Measurements from ENCODE around the gene RALGAPA2. TPM values are rescaled to one million over a fixed set of nuclear protein-coding genes. Genes with fewer than 3 reads are reported as not detected.

Gene RALGAPA2
- total RNA-seq, 1 experiment from 2014 or later, result 9.8 TPM

DNA sequence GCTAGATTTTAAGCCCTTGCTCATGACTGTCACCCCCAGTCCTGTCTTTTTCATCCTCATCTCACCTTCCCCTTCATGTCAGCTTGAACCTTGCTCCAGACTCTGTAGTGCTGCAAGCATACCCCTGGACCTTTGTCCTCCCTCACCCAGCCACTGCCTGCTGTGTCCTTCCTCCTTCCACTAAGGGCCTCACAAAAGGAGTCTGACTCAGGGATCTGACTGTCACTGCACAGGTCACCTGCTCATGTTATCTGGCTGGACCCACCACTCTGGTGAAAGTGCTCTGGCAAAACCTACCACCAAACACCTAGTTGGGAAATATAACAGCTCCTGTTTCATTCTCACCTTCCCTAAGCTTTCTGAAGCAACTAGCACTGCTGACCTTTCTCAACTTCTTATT lies 193.2 kb downstream of the RALGAPA2 start:
- intact Hi-C loops (cut with micrococcal nuclease), result no loop called here
- Histone ChIP-seq H3K4me3 (ENCODE audit: low read length) (no peak overlapping the region), H3K9me3 (ENCODE audit: low read length) (no peaks in the 10 kb centered on the region), H3K27ac (ENCODE audit: low read length) (no peak overlapping the region), H2AFZ (ENCODE audit: low read length) (no peak overlapping the region), H3K4me1 (ENCODE audit: insufficient read depth, low read length) (peaks cover 16% of the 10 kb centered on the region), H4K20me1 (ENCODE audit: low read length) (no peaks in the 10 kb centered on the region), H3F3A (ENCODE audit: low read length, unreplicated experiment) (no peaks in the 10 kb centered on the region), H3K9ac (ENCODE audit: low read length) (no peak overlapping the region), H3K4me2 (ENCODE audit: low read length) (no peak overlapping the region), H3K36me3 (ENCODE audit: low read depth, low read length) (no peaks in the 10 kb centered on the region), H3K9me2 (replicated peaks; ENCODE audit: low read length) (no peaks in the 10 kb centered on the region), H3K79me2 (ENCODE audit: low read length) (no peaks in the 10 kb centered on the region), H3K27me3 (ENCODE audit: low read length) (no peaks in the 10 kb centered on the region)
- ATAC-seq (no peak), DNase-seq (peak; percentile 8)
- POLR2A ChIA-PET (ENCODE audit: unreplicated experiment), result no interaction called here
- CTCF ChIA-PET, result no interaction called here
- no TSS peak for BruUV-seq (replicated peaks)
- TF ChIP-seq EZH2 (IDR thresholded peaks at IDR 0.05; ENCODE audit: low read length, unreplicated experiment) (no peak), EZH2phosphoT487 (IDR thresholded peaks at IDR 0.05; ENCODE audit: borderline replicate concordance, low read length) (no peak)
- TF ChIP-seq, protein P1, sequence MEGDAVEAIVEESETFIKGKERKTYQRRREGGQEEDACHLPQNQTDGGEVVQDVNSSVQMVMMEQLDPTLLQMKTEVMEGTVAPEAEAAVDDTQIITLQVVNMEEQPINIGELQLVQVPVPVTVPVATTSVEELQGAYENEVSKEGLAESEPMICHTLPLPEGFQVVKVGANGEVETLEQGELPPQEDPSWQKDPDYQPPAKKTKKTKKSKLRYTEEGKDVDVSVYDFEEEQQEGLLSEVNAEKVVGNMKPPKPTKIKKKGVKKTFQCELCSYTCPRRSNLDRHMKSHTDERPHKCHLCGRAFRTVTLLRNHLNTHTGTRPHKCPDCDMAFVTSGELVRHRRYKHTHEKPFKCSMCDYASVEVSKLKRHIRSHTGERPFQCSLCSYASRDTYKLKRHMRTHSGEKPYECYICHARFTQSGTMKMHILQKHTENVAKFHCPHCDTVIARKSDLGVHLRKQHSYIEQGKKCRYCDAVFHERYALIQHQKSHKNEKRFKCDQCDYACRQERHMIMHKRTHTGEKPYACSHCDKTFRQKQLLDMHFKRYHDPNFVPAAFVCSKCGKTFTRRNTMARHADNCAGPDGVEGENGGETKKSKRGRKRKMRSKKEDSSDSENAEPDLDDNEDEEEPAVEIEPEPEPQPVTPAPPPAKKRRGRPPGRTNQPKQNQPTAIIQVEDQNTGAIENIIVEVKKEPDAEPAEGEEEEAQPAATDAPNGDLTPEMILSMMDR (conservative IDR thresholded peaks at IDR 0.05; ENCODE audit: low read depth, low read length), result no peak

GRCh38 chr20:20518263-20518662 lies 194.2 kb downstream of the RALGAPA2 start:
- intact Hi-C loops (cut with micrococcal nuclease), result no loop called here
- no peak for ATAC-seq
- Histone ChIP-seq H3K9me3 (ENCODE audit: low read length) (no peaks in the 10 kb centered on the region), H3K4me3 (ENCODE audit: low read length) (no peak overlapping the region), H2AFZ (ENCODE audit: low read length) (no peak overlapping the region), H3K4me2 (ENCODE audit: low read length) (no peak overlapping the region), H3K4me1 (ENCODE audit: insufficient read depth, low read length) (peaks cover 16% of the 10 kb centered on the region), H3K9me2 (replicated peaks; ENCODE audit: low read length) (no peaks in the 10 kb centered on the region), H3K27ac (ENCODE audit: low read length) (no peak overlapping the region), H3K27me3 (ENCODE audit: low read length) (no peaks in the 10 kb centered on the region), H3F3A (ENCODE audit: low read length, unreplicated experiment) (no peaks in the 10 kb centered on the region), H3K36me3 (ENCODE audit: low read depth, low read length) (no peaks in the 10 kb centered on the region), H3K79me2 (ENCODE audit: low read length) (no peaks in the 10 kb centered on the region), H4K20me1 (ENCODE audit: low read length) (no peaks in the 10 kb centered on the region), H3K9ac (ENCODE audit: low read length) (no peak overlapping the region)
- ChIA-PET POLR2A (ENCODE audit: unreplicated experiment) (no interaction called here), CTCF (interaction anchor here (0.5 kb wide), 1 partner anchor 76 kb away, joined by 3 read pairs; no protein-coding TSS in a partner anchor)
- no TSS peak for BruUV-seq (replicated peaks)
- no peak for DNase-seq
- TF ChIP-seq EZH2phosphoT487 (IDR thresholded peaks at IDR 0.05; ENCODE audit: borderline replicate concordance, low read length) (no peak), EZH2 (IDR thresholded peaks at IDR 0.05; ENCODE audit: low read length, unreplicated experiment) (no peak)
- TF ChIP-seq, protein P1 (conservative IDR thresholded peaks at IDR 0.05; ENCODE audit: low read depth, low read length), result no peak

- no peak overlapping the region for H2AFZ ChIP-seq (ENCODE audit: low read length)
- H3K4me2 ChIP-seq (ENCODE audit: low read length), result no peak overlapping the region
- no peaks in the 10 kb centered on the region for H3K9me2 ChIP-seq (replicated peaks; ENCODE audit: low read length)
- peak; percentile 55; the same call in 1 of the 2 replicates for ATAC-seq
- no peak overlapping the region for H3K27ac ChIP-seq (ENCODE audit: low read length)
- H3K27me3 ChIP-seq (ENCODE audit: low read length), result no peaks in the 10 kb centered on the region
- H4K20me1 ChIP-seq (ENCODE audit: low read length), result no peaks in the 10 kb centered on the region
- intact Hi-C loops (cut with micrococcal nuclease), result no loop called here
- BruUV-seq (replicated peaks), result no TSS peak
- H3K4me1 ChIP-seq (ENCODE audit: insufficient read depth, low read length), result peaks cover 16% of the 10 kb centered on the region
- ChIA-PET POLR2A (ENCODE audit: unreplicated experiment) (no interaction called here), CTCF (no interaction called here)
- no peaks in the 10 kb centered on the region for H3F3A ChIP-seq (ENCODE audit: low read length, unreplicated experiment)
- H3K4me3 ChIP-seq (ENCODE audit: low read length), result no peak overlapping the region
- peaks cover 6% of the 10 kb centered on the region; the same call in 1 of the 2 replicates for H3K36me3 ChIP-seq (ENCODE audit: low read depth, low read length)
- no peak overlapping the region for H3K9ac ChIP-seq (ENCODE audit: low read length)
- no peak for DNase-seq
- TF ChIP-seq, protein P1 (conservative IDR thresholded peaks at IDR 0.05; ENCODE audit: low read depth, low read length), result no peak
- TF ChIP-seq EZH2phosphoT487 (IDR thresholded peaks at IDR 0.05; ENCODE audit: borderline replicate concordance, low read length), result no peak
- TF ChIP-seq EZH2 (IDR thresholded peaks at IDR 0.05; ENCODE audit: low read length, unreplicated experiment), result no peak
- H3K79me2 ChIP-seq (ENCODE audit: low read length), result no peaks in the 10 kb centered on the region
- no peaks in the 10 kb centered on the region for H3K9me3 ChIP-seq (ENCODE audit: low read length)
Measured at GRCh38 chr20:20517296-20517695, 195.1 kb downstream of the RALGAPA2 start.
